ENCODE results near the gene KANSL1. TPM values are rescaled to one million over a fixed set of nuclear protein-coding genes. Genes with fewer than 3 reads are reported as not detected.
A peak's percentile ranks its signal among the peaks of the same experiment; 100 is the strongest.

The KANSL1 gene
- total and polyA plus RNA-seq, 2 donors (not counting 1 experiment from before 2014, with no cell fraction given) = 8.4 to 78.6 TPM

DNA sequence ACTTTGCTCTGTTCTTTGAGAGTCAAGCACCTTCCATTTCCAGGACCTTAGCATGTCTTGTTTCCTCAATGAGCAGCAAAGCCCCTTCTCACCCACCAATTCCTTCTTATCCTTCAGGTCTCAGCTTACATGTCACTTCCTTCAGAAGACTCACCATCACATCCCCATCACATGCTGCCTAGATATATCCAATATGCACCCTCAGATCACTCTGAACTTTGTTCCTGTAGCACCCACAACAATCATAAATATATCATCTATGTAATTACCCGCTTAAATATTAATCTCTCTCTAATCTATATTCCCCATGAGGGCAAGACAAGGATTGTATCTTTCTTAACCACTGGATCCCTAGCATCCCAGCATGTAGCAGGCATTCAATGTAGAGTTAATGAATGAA, 30.4 kb downstream of the KANSL1 start:
- Histone ChIP-seq H3K9me3 (ENCODE audit: control insufficient read depth, insufficient read depth, low read depth, low read length) (no peaks in the 10 kb centered on the region), H3K9ac (ENCODE audit: insufficient read depth, low read length) (no peak overlapping the region), H3K4me1 (ENCODE audit: control insufficient read depth, extremely low read depth, insufficient read depth, low read length) (peaks cover 14% of the 10 kb centered on the region), H4K20me1 (ENCODE audit: control insufficient read depth, extremely low read depth, insufficient read depth, low read length) (peaks cover 5% of the 10 kb centered on the region), H2AFZ (ENCODE audit: low read length) (no peak overlapping the region), H3K79me2 (ENCODE audit: control insufficient read depth, insufficient read depth, low read length) (peaks cover 96% of the 10 kb centered on the region), H3K4me2 (ENCODE audit: extremely low read depth, insufficient read depth, low read length) (no peak overlapping the region), H3K27me3 (ENCODE audit: control insufficient read depth, insufficient read depth, low read length) (no peaks in the 10 kb centered on the region), H3K27ac (ENCODE audit: insufficient read depth, low read length) (no peak overlapping the region), H3K36me3 (ENCODE audit: control insufficient read depth, insufficient read depth, low read length) (no peaks in the 10 kb centered on the region), H3K4me3 (replicated peaks in 1 of 4; ENCODE audit: control extremely low read depth in 1 of 4, insufficient read depth in 1 of 4, low read depth in 3 of 4, low read length in 4 of 4) (no peak overlapping the region)
- DNase-seq (ENCODE audit: low read depth in 2 of 2) = no peak
- no peak for TF ChIP-seq EZH2 (IDR thresholded peaks at IDR 0.05; ENCODE audit: low read length, missing control alignments)
- TF ChIP-seq, protein P1, sequence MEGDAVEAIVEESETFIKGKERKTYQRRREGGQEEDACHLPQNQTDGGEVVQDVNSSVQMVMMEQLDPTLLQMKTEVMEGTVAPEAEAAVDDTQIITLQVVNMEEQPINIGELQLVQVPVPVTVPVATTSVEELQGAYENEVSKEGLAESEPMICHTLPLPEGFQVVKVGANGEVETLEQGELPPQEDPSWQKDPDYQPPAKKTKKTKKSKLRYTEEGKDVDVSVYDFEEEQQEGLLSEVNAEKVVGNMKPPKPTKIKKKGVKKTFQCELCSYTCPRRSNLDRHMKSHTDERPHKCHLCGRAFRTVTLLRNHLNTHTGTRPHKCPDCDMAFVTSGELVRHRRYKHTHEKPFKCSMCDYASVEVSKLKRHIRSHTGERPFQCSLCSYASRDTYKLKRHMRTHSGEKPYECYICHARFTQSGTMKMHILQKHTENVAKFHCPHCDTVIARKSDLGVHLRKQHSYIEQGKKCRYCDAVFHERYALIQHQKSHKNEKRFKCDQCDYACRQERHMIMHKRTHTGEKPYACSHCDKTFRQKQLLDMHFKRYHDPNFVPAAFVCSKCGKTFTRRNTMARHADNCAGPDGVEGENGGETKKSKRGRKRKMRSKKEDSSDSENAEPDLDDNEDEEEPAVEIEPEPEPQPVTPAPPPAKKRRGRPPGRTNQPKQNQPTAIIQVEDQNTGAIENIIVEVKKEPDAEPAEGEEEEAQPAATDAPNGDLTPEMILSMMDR (conservative IDR thresholded peaks at IDR 0.05 in 1 of 2, IDR thresholded peaks at IDR 0.05 in 1 of 2; ENCODE audit: low read depth in 1 of 2, low read length in 2 of 2) = no peak

DNA sequence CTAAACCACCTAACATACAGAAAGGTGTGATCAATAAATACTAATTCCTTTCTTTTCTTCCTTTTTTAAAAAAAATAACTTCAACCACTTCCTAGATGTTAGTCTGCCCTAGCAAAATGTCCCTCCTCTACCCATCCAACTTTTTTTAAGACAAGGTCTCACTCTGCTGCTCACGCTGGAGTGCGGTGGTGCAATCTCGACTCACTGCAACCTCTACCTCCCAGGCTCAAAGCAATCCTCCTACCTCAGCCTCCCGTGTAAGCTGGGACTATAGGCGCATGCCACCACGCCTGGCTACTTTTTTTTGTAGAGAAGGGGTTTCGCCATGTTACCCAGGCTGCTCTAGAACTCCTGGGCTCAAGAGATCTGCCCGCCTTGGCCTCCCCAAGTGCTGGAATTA, 33.1 kb downstream of the KANSL1 start:
- no peak overlapping the region for H3K9ac ChIP-seq (ENCODE audit: insufficient read depth, low read length)
- H3K4me3 ChIP-seq (replicated peaks in 1 of 4; ENCODE audit: control extremely low read depth in 1 of 4, insufficient read depth in 1 of 4, low read depth in 3 of 4, low read length in 4 of 4) = no peak overlapping the region
- TF ChIP-seq, protein P1 (conservative IDR thresholded peaks at IDR 0.05 in 1 of 2, IDR thresholded peaks at IDR 0.05 in 1 of 2; ENCODE audit: low read depth in 1 of 2, low read length in 2 of 2) = no peak
- no peak for TF ChIP-seq EZH2 (IDR thresholded peaks at IDR 0.05; ENCODE audit: low read length, missing control alignments)
- peaks cover 7% of the 10 kb centered on the region for H3K4me1 ChIP-seq (ENCODE audit: control insufficient read depth, extremely low read depth, insufficient read depth, low read length)
- DNase-seq (ENCODE audit: low read depth in 2 of 2) = no peak
- no peak overlapping the region for H3K27ac ChIP-seq (ENCODE audit: insufficient read depth, low read length)
- H4K20me1 ChIP-seq (ENCODE audit: control insufficient read depth, extremely low read depth, insufficient read depth, low read length) = no peaks in the 10 kb centered on the region
- H3K36me3 ChIP-seq (ENCODE audit: control insufficient read depth, insufficient read depth, low read length) = no peaks in the 10 kb centered on the region
- no peak overlapping the region for H2AFZ ChIP-seq (ENCODE audit: low read length)
- H3K79me2 ChIP-seq (ENCODE audit: control insufficient read depth, insufficient read depth, low read length) = peaks cover 98% of the 10 kb centered on the region
- H3K9me3 ChIP-seq (ENCODE audit: control insufficient read depth, insufficient read depth, low read depth, low read length) = no peaks in the 10 kb centered on the region
- no peak overlapping the region for H3K4me2 ChIP-seq (ENCODE audit: extremely low read depth, insufficient read depth, low read length)
- H3K27me3 ChIP-seq (ENCODE audit: control insufficient read depth, insufficient read depth, low read length) = no peaks in the 10 kb centered on the region

DNA sequence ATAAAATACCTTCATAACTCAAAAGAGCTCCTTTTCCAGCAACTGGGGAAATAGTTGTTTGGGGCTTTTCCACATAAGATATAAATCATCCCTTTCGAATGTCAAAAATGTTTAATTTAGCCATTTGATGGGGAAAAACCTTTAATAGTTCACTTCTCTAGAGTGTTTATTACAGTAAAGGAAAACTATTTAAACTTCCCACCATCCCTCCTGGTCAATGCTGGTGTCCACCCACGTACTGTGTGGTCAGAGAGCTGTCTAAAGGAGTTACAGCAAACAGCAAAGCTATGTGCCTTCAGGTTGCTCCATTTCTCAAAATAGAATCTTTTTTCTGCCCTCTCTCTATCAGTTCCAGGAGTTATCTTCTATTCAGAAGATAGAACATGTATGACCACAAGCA, 33.5 kb downstream of the KANSL1 start:
- H4K20me1 ChIP-seq (ENCODE audit: control insufficient read depth, extremely low read depth, insufficient read depth, low read length) = no peaks in the 10 kb centered on the region
- H3K27ac ChIP-seq (ENCODE audit: insufficient read depth, low read length) = no peak overlapping the region
- H3K4me1 ChIP-seq (ENCODE audit: control insufficient read depth, extremely low read depth, insufficient read depth, low read length) = peaks cover 7% of the 10 kb centered on the region

More for the DNA sequence above, 33.5 kb downstream of the KANSL1 start:
- Histone ChIP-seq H3K27me3 (ENCODE audit: control insufficient read depth, insufficient read depth, low read length) (no peaks in the 10 kb centered on the region), H3K4me3 (replicated peaks in 1 of 4; ENCODE audit: control extremely low read depth in 1 of 4, insufficient read depth in 1 of 4, low read depth in 3 of 4, low read length in 4 of 4) (no peak overlapping the region), H3K79me2 (ENCODE audit: control insufficient read depth, insufficient read depth, low read length) (peaks cover 99% of the 10 kb centered on the region), H3K4me2 (ENCODE audit: extremely low read depth, insufficient read depth, low read length) (no peak overlapping the region), H3K9me3 (ENCODE audit: control insufficient read depth, insufficient read depth, low read depth, low read length) (no peaks in the 10 kb centered on the region), H2AFZ (ENCODE audit: low read length) (no peak overlapping the region), H3K36me3 (ENCODE audit: control insufficient read depth, insufficient read depth, low read length) (no peaks in the 10 kb centered on the region), H3K9ac (ENCODE audit: insufficient read depth, low read length) (no peak overlapping the region)
- peak; percentile 36 to 97 for DNase-seq (ENCODE audit: low read depth in 2 of 2)
- TF ChIP-seq EZH2 (IDR thresholded peaks at IDR 0.05; ENCODE audit: low read length, missing control alignments) = no peak
- TF ChIP-seq, protein P1 (conservative IDR thresholded peaks at IDR 0.05 in 1 of 2, IDR thresholded peaks at IDR 0.05 in 1 of 2; ENCODE audit: low read depth in 1 of 2, low read length in 2 of 2) = no peak

Data from fibroblast of lung (primary cell).